Esophagus muscularis mucosa (tissue), 3 donors: ENCODE results near the gene ARRDC5.

Source experiments
- CTCF ChIP-seq, 3 experiments: fragments of 200-600 bp in 2 of 3; fragments of 450-650 bp in 1 of 3; sonication (generic) in 2 of 3; IDR thresholded peaks; one replicate each; pipeline ENCODE4 v1.5.1; 2017 to 2019; ENCODE audit warnings: antibody characterized with exemption in 3 of 3, mild to moderate bottlenecking in 2 of 3, moderate library complexity in 1 of 3
- POLR2AphosphoS5 ChIP-seq, 2 donors: sonication (generic); formaldehyde crosslinking; IDR thresholded peaks; one replicate each; pipeline ENCODE4 v1.6.1; 2017; ENCODE audit warnings: antibody characterized with exemption in 2 of 2

DNA sequence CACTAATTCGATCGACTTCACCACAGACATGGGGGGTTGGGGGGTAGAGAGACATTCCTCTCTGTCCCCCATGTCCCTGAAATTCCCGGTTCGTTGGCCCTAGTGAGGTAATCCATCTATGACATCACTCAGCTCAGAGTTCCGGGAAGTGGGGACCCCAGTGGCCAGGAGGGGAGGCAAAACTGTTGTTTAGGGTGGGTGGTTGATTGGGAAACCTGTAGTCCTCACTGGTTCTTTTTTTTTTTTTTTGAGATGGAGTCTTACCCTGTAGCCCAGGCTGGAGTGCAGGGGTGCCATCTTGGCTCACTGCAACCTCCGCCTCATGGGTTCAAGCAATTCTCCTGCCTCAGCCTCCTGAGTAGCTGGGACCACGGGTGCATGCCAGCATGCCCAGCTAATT lies at the start of gene ARRDC5:
- TF ChIP-seq CTCF (IDR thresholded peaks at IDR 0.05): no peak
- TF ChIP-seq POLR2AphosphoS5 (IDR thresholded peaks at IDR 0.05): no peak
